Coronary artery (tissue), 2 donors: ENCODE measurements around the gene NOCT.

ENCODE experiments used
- DNase-seq: peaks from one replicate; pipeline ENCODE4 v3.0.0-alpha.2; 2017; ENCODE audit warnings: low spot score
- H3K27ac ChIP-seq, 2 donors: fragments of 200-600 bp; sonication (generic); one replicate each; pipeline ENCODE4 v1.5.1; 2016 to 2019
- H3K4me3 ChIP-seq: fragments of 200-600 bp; sonication (generic); 2 replicates; pipeline ENCODE4 v1.5.1; 2016; ENCODE audit warnings: mild to moderate bottlenecking, moderate library complexity
- CTCF ChIP-seq: fragments of 200-600 bp; sonication (generic); IDR thresholded peaks from one replicate; pipeline ENCODE4 v1.5.1; 2019; ENCODE audit warnings: antibody characterized with exemption

The NOCT gene

DNA sequence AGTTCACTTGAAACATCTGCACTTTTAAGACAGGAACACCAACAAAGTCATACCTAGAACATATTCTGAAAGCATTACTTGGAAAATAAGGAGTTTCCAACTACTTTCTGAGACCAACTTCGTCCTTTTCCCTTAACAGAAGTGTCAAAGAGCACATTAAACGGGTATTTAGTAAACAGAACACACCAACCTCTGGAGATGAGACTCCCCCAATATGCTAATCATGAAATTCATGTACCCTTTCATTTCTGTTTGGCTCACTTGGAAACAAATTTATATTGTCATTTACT lies 69.2 kb downstream of the NOCT start:
- Histone ChIP-seq H3K27ac (peak overlapping the region; percentile 88 to 97), H3K4me3 (peak overlapping the region; percentile 90)
- no peak for DNase-seq
- TF ChIP-seq CTCF: no peak

GRCh38 chr4:139085141-139085540 lies 69.6 kb downstream of the NOCT start:
- H3K27ac ChIP-seq: peak overlapping the region in 1 of 2 donors; percentile 88
- no peak overlapping the region for H3K4me3 ChIP-seq
- no peak for DNase-seq
- TF ChIP-seq CTCF: no peak

DNA sequence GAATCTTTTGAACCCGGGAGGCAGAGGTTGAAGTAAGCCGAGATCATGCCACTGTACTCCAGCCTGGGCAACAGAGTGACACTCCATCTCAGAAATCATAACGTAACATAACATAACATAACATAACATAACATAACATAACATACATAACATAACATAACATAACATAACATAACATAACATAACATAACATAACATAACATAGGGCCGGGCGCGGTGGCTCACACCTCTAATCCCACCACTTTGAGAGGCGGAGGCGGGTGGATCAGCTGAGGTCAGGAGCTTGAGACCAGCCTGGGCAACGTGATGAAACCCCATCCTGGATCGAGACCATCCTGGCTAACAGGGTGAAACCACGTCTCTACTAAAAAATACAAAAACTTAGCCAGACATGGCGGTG lies 76.7 kb downstream of the NOCT start:
- no peak for TF ChIP-seq CTCF
- DNase-seq: no peak
- H3K4me3 ChIP-seq: no peak overlapping the region
- H3K27ac ChIP-seq: no peak overlapping the region
